Endothelial cell of umbilical vein (primary cell): Measurements from ENCODE around the gene CAND2. TPM values are rescaled to one million over a fixed set of nuclear protein-coding genes. Genes with fewer than 3 reads are reported as not detected.

Experiments used
- BruUV-seq: library from RNA; stranded (reverse); fragments of 400-500 nt; replicated peaks from 2 replicates; lab custom pipeline; 2021; lab: Mats Ljungman, UMichigan
- CTCF ChIA-PET: fragments of 300-600, 350-600 bp; sonication (Branson Sonifier 250); formaldehyde crosslinking; loops from one replicate; lab custom pipeline; 2021; ENCODE audit warnings: antibody characterized with exemption, inconsistent platforms; lab: Charles Lee
- POLR2A ChIA-PET: fragments of 300-600, 350-600 bp; sonication (Branson Sonifier 250); formaldehyde crosslinking; loops from one replicate; lab custom pipeline; 2021; ENCODE audit warnings: antibody characterized with exemption, inconsistent platforms; lab: Charles Lee
- DNase-seq: peaks from one replicate; pipeline ENCODE4 v3.0.0-alpha.2; 2011; ENCODE audit warnings: low read depth, low spot score
- FAIRE-seq: peaks from 2 replicates; lab custom pipeline; 2011; peaks lifted over from hg19 to GRCh38; lab: Jason Lieb, UNC
- H2AFZ ChIP-seq: 2 replicates; pipeline ENCODE4 v1.6.0; 2012; ENCODE audit warnings: low read depth, low read length, control low read depth, inconsistent platforms
- H3K27ac ChIP-seq: 2 replicates; pipeline ENCODE4 v1.5.1; 2011; ENCODE audit warnings: low read depth, mild to moderate bottlenecking, control low read depth, low read length, moderate library complexity; ENCODE audit not compliant: insufficient read depth
- H3K27me3 ChIP-seq, 2 experiments: 2 replicates each; pipeline versions ENCODE4 v1.6.0 to v1.6.1; 2011; ENCODE audit warnings: low read length in 2 of 2, mixed read lengths in 1 of 2; ENCODE audit not compliant: control insufficient read depth in 2 of 2, insufficient read depth in 2 of 2
- H3K36me3 ChIP-seq, 2 experiments: 2 replicates in 1 of 2; 3 replicates in 1 of 2; pipeline ENCODE4 v1.5.1; 2011; ENCODE audit warnings: low read length in 2 of 2, mild to moderate bottlenecking in 1 of 2, moderate library complexity in 1 of 2; ENCODE audit not compliant: control insufficient read depth in 2 of 2, insufficient read depth in 2 of 2; ENCODE audit errors: extremely low read depth in 1 of 2
- H3K4me1 ChIP-seq: 3 replicates; pipeline ENCODE4 v1.5.1; 2011; ENCODE audit warnings: mild to moderate bottlenecking, low read length; ENCODE audit not compliant: control insufficient read depth, insufficient read depth; ENCODE audit errors: extremely low read depth
- H3K4me2 ChIP-seq: 2 replicates; pipeline ENCODE4 v1.6.1; 2011; ENCODE audit warnings: low read length, control low read depth, mixed read lengths; ENCODE audit not compliant: insufficient read depth
- H3K4me3 ChIP-seq, 3 experiments: fragments of 200-600 bp in 1 of 3; sonication (generic), shearing (Covaris generic) in 1 of 3; replicated peaks in 1 of 3; 2 replicates each; pipeline ENCODE4 v1.5.1; 2011 to 2016; ENCODE audit warnings: control low read depth in 3 of 3, low read length in 3 of 3, mild to moderate bottlenecking in 2 of 3, inconsistent platforms in 1 of 3, low read depth in 1 of 3, moderate library complexity in 1 of 3; ENCODE audit not compliant: insufficient read depth in 1 of 3
- H3K79me2 ChIP-seq: 2 replicates; pipeline ENCODE4 v1.6.0; 2012; ENCODE audit warnings: low read length, inconsistent platforms; ENCODE audit not compliant: control insufficient read depth, insufficient read depth
- H3K9ac ChIP-seq: replicated peaks from 2 replicates; pipeline ENCODE3; 2011; ENCODE audit warnings: low read length, control low read depth; ENCODE audit not compliant: insufficient read depth; ENCODE audit errors: extremely low read depth
- H3K9me1 ChIP-seq: replicated peaks from 3 replicates; pipeline ENCODE4 v1.6.0; 2011; ENCODE audit warnings: mild to moderate bottlenecking, low read length; ENCODE audit not compliant: control insufficient read depth, insufficient read depth; ENCODE audit errors: extremely low read depth
- H3K9me3 ChIP-seq: replicated peaks from 2 replicates; pipeline ENCODE4 v1.5.1; 2012; ENCODE audit warnings: low read length, inconsistent platforms; ENCODE audit not compliant: control insufficient read depth, insufficient read depth
- H4K20me1 ChIP-seq: replicated peaks from 2 replicates; pipeline ENCODE3; 2011; ENCODE audit warnings: mild to moderate bottlenecking, low read length; ENCODE audit not compliant: control insufficient read depth, insufficient read depth; ENCODE audit errors: extremely low read depth
- EZH2 ChIP-seq: IDR thresholded peaks from 2 replicates; pipeline ENCODE4 v1.6.1; 2012; ENCODE audit warnings: borderline replicate concordance, low read depth, mild to moderate bottlenecking, moderate library complexity, low read length, inconsistent platforms; ENCODE audit not compliant: severe bottlenecking
- FOS ChIP-seq: IDR thresholded peaks from 2 replicates; pipeline ENCODE4 v1.6.1; 2011; ENCODE audit warnings: mild to moderate bottlenecking, low read length, moderate library complexity, borderline replicate concordance; ENCODE audit not compliant: insufficient read depth
- GATA2 ChIP-seq: IDR thresholded peaks from 2 replicates; pipeline ENCODE4 v1.7.0; 2011; ENCODE audit warnings: low read depth, mild to moderate bottlenecking, moderate library complexity, mixed read lengths, low read length; ENCODE audit not compliant: insufficient read length, insufficient read depth
- JUN ChIP-seq: IDR thresholded peaks from 2 replicates; pipeline ENCODE4 v1.6.1; 2011; ENCODE audit warnings: borderline replicate concordance, low read depth; ENCODE audit not compliant: insufficient read length, insufficient read depth
- MYC ChIP-seq: IDR thresholded peaks from one replicate; pipeline ENCODE4 v1.6.1; 2011; ENCODE audit warnings: mild to moderate bottlenecking, low read depth, low read length
- POLR2A ChIP-seq: IDR thresholded peaks from 2 replicates; pipeline ENCODE4 v1.6.1; 2012; ENCODE audit warnings: low read depth, mild to moderate bottlenecking, control low read depth, low read length
- POLR2AphosphoS5 ChIP-seq: IDR thresholded peaks from 2 replicates; pipeline ENCODE4 v1.6.1; 2012; ENCODE audit warnings: low read depth, mild to moderate bottlenecking, control low read depth, low read length, moderate library complexity; ENCODE audit not compliant: insufficient read depth
- dilution Hi-C: fragments of 300-500 bp; cut with MboI; formaldehyde crosslinking; loops from one replicate; pipeline ENCODE4 v1.15.0; 2019; ENCODE audit warnings: low sequenced_read_pairs; ENCODE audit not compliant: extremely low pct_ligation_motif_present
- intact Hi-C: fragments of 100-400 bp; cut with micrococcal nuclease; formaldehyde crosslinking; loops from one replicate; pipeline ENCODE4 v1.10.0; 2022
- polyA plus RNA-seq, 4 experiments: library from polyadenylated mRNA; depleted of rRNA in 3 of 4; stranded (reverse) in 3 of 4; unstranded in 1 of 4; fragments of >200 nt; gene quantifications; 2 replicates each; pipeline versions ENCODE4 v1.2.1 to v1.2.3, GENCODE V29; 2011 to 2012; ENCODE audit warnings: missing spikeins in 1 of 4
- total RNA-seq: library from RNA; stranded (reverse); gene quantifications from 2 replicates; pipeline ENCODE4 v1.2.3, GENCODE V29; 2021
- TF ChIP-seq, protein P1 (sequence below), 2 donors: IDR thresholded peaks; 1 replicate in 1 of 2; 2 replicates in 1 of 2; pipeline ENCODE4 v1.5.1; 2011; ENCODE audit warnings: low read length in 2 of 2, mild to moderate bottlenecking in 2 of 2, moderate library complexity in 2 of 2, control low read depth in 1 of 2, inconsistent platforms in 1 of 2, low read depth in 1 of 2; ENCODE audit not compliant: insufficient read depth in 1 of 2; ENCODE audit errors: extremely low read depth in 1 of 2
- TF ChIP-seq, protein P2 (sequence below): IDR thresholded peaks from 2 replicates; pipeline ENCODE4 v1.6.1; 2011; ENCODE audit not compliant: insufficient read depth, insufficient read length

Gene CAND2
- total and polyA plus RNA-seq, 2 donors (not counting 3 experiments of a cell fraction or from before 2014, with no cell fraction given): 7.1 to 11.0 TPM

DNA sequence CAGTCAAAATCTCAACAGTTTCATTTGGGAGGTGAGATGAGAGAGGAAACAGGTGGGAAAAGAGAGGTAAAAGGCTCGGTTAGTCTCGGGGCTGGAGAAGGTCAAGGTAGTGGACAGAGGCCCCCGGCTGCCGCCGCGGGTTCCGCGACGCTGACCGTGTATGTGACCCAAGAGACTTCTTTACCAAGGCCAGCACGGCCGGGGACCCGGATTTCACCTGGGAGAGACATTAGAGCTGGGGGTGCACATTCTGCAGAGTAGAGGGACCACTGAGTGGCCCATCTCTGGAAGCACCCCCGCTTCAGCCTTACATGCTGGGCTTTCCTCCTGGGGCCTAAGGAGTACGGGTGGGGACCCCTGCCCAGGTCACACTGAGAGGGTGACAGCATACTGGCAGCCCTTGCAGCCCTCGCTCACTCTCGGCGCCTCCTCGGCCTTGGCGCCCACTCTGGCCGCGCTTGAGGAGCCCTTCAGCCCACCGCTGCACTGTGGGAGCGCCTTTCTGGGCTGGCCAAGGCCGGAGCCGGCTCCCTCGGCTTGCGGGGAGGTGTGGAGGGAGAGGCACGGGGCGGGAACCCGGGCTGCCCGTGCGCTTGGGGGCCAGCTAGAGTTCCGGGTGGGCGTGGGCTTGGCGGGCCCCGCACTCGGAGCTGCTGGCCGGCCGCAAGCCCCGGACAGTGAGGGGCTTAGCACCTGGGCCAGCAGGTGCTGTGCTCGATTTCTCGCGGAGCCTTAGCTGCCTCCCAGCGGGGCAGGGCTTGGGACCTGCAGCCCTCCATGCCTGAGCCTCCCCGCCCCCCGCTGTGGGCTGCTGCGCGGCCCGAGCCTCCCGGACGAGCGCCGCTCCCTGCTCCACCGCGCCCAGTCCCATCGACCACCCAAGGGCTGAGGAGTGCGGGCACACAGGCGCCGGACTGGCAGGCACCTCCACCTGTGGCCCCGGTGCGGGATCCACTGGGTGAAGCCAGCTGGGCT lies 86.1 kb downstream of the CAND2 start:
- no peaks in the 10 kb centered on the region for H3K36me3 ChIP-seq
- TF ChIP-seq, protein P1, sequence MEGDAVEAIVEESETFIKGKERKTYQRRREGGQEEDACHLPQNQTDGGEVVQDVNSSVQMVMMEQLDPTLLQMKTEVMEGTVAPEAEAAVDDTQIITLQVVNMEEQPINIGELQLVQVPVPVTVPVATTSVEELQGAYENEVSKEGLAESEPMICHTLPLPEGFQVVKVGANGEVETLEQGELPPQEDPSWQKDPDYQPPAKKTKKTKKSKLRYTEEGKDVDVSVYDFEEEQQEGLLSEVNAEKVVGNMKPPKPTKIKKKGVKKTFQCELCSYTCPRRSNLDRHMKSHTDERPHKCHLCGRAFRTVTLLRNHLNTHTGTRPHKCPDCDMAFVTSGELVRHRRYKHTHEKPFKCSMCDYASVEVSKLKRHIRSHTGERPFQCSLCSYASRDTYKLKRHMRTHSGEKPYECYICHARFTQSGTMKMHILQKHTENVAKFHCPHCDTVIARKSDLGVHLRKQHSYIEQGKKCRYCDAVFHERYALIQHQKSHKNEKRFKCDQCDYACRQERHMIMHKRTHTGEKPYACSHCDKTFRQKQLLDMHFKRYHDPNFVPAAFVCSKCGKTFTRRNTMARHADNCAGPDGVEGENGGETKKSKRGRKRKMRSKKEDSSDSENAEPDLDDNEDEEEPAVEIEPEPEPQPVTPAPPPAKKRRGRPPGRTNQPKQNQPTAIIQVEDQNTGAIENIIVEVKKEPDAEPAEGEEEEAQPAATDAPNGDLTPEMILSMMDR (IDR thresholded peaks at IDR 0.05; ENCODE audit: extremely low read depth in 1 of 2, insufficient read depth in 1 of 2, low read depth in 1 of 2, low read length in 2 of 2): no peak
- no peak for TF ChIP-seq MYC
- TF ChIP-seq FOS: no peak
- no peak for TF ChIP-seq POLR2AphosphoS5
- TF ChIP-seq GATA2: no peak
- TF ChIP-seq JUN: no peak
- TF ChIP-seq EZH2: no peak
- TF ChIP-seq, protein P2, sequence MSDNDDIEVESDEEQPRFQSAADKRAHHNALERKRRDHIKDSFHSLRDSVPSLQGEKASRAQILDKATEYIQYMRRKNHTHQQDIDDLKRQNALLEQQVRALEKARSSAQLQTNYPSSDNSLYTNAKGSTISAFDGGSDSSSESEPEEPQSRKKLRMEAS: no peak
- no peak for TF ChIP-seq POLR2A
- FAIRE-seq: no peak
- no peaks in the 10 kb centered on the region for H3K9me3 ChIP-seq
- H3K9me1 ChIP-seq: no peaks in the 10 kb centered on the region
- no TSS peak for BruUV-seq
- H3K27ac ChIP-seq: no peak overlapping the region
- dilution Hi-C loops: no loop called here
- no peak overlapping the region for H3K9ac ChIP-seq
- intact Hi-C loops: no loop called here
- H3K27me3 ChIP-seq: peaks cover 0 to 9% of the 10 kb centered on the region in 2 experiments
- ChIA-PET CTCF (interaction anchor here (1.6 kb wide), 1 partner anchor 113 kb away, joined by 3 read pairs; no protein-coding TSS in a partner anchor), POLR2A (no interaction called here)
- no peak for DNase-seq
- no peaks in the 10 kb centered on the region for H4K20me1 ChIP-seq
- H3K4me2 ChIP-seq: no peak overlapping the region
- H2AFZ ChIP-seq: no peak overlapping the region
- no peak overlapping the region for H3K4me3 ChIP-seq
- H3K4me1 ChIP-seq: no peaks in the 10 kb centered on the region
- no peaks in the 10 kb centered on the region for H3K79me2 ChIP-seq
